ENCODE results near the gene MTHFS.

MTHFS gene

DNA sequence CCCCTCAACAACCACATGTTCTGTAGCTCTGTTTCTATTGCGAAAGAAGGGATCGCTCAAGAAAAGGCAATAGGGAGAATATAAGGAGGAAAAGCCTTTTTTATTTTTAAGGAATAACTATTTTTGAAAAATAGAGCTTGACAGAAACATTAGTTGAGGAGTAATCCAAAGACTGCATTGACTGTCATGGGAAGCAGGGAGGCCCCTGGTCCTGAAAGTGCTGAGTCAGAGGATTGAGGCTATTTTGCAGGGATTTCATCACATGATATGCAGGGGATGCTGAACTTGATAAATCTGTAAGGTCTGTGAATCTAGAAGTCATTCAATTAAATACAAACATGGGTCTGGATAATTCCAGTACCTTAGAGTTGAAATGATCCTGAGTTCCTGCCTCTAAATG is 92.0 kb downstream of the MTHFS start:
- Mint-ChIP-seq H3K4me3 (no peak overlapping the region), H3K9me3 (no peaks in the 10 kb centered on the region), H3K27me3 (no peaks in the 10 kb centered on the region), H3K4me1 (ENCODE audit: low read depth) (peaks cover 7% of the 10 kb centered on the region), H3K36me3 (ENCODE audit: low read depth) (no peaks in the 10 kb centered on the region), H3K27ac (no peak overlapping the region)
- intact Hi-C loops (cut with micrococcal nuclease), result no loop called here

DNA sequence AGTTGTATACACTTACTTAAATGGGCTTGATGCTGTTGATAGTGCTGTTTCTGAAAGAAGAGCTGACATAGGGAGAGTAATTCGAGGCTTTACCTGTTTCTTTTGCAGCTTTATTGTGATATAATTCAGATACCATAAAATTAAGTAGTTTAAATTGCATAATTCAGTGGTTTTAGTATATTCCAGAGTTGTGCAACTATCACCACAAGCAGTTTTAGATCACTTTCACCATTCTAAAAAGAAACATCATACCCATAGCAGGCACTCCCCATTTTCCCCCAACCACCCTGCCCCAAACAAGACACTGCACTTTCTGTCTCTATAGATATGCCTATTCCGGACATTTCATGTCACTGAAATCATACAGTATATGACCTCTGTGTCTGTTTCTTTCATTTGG is 98.5 kb downstream of the MTHFS start:
- H3K9me3 Mint-ChIP-seq, result no peaks in the 10 kb centered on the region
- no peaks in the 10 kb centered on the region for H3K36me3 Mint-ChIP-seq (ENCODE audit: low read depth)
- no peak overlapping the region for H3K27ac Mint-ChIP-seq
- intact Hi-C loops (cut with micrococcal nuclease), result no loop called here
- no peak overlapping the region for H3K4me3 Mint-ChIP-seq
- peaks cover 24% of the 10 kb centered on the region for H3K4me1 Mint-ChIP-seq (ENCODE audit: low read depth)
- peaks cover 2% of the 10 kb centered on the region for H3K27me3 Mint-ChIP-seq
